Measurements from ENCODE around the gene DUSP6. TPM values are rescaled to one million over a fixed set of nuclear protein-coding genes. Genes with fewer than 3 reads are reported as not detected.

Gene DUSP6
- total and polyA plus RNA-seq, 2 of the 8 experiments (the other 6 are each of a cell fraction or from before 2014, with no cell fraction given): 99.3 to 179 TPM

DNA sequence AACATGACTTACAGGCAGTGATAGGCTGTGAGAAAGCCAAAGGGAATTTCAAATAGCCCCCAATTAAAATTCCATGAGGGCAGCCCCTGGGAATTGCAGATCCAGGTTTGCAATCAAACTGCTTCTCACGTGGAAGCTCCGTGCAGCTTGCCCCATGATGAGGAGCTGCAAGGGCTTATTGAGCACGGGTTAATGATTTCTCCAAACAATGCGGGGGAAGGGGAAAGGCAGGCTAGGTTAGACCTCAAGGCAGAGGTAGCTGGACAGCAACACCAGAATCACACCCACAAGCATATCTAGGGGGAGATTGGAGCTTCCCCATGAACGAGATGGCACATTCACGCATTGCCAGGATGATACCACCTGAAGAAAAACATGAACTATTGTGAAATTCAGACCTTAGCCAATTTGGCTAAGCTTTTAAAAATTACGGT, 5.0 kb upstream of the DUSP6 start (continued):
- TF ChIP-seq NANOG (IDR thresholded peaks at IDR 0.05; ENCODE audit: insufficient read depth, low read depth, low read length, poor library complexity, severe bottlenecking): no peak
- no peak for TF ChIP-seq KDM1A (IDR thresholded peaks at IDR 0.05; ENCODE audit: borderline replicate concordance, low read length)
- no peak for TF ChIP-seq POU5F1 (IDR thresholded peaks at IDR 0.05; ENCODE audit: low read depth, low read length)
- no peak for TF ChIP-seq RNF2 (IDR thresholded peaks at IDR 0.05; ENCODE audit: borderline replicate concordance, low read depth, low read length, missing control alignments, poor library complexity, severe bottlenecking)
